Vagina (tissue), 2 donors: ENCODE data around the gene ERC2.

Experiments
- POLR2AphosphoS5 ChIP-seq, 2 donors: sonication (generic); formaldehyde crosslinking; IDR thresholded peaks; one replicate each; pipeline ENCODE4 v1.9.0; 2017; ENCODE audit warnings: antibody characterized with exemption in 2 of 2, mild to moderate bottlenecking in 2 of 2, low read depth in 1 of 2; ENCODE audit not compliant: insufficient read depth in 1 of 2
- TF ChIP-seq, protein P1 (sequence below), 3 experiments: fragments of 450-650 bp in 2 of 3; fragments of 200-600 bp in 1 of 3; sonication (generic) in 1 of 3; IDR thresholded peaks; one replicate each; pipeline ENCODE4 v1.5.1; 2017 to 2019; ENCODE audit warnings: antibody characterized with exemption in 3 of 3, mild to moderate bottlenecking in 2 of 3, moderate library complexity in 2 of 3

DNA sequence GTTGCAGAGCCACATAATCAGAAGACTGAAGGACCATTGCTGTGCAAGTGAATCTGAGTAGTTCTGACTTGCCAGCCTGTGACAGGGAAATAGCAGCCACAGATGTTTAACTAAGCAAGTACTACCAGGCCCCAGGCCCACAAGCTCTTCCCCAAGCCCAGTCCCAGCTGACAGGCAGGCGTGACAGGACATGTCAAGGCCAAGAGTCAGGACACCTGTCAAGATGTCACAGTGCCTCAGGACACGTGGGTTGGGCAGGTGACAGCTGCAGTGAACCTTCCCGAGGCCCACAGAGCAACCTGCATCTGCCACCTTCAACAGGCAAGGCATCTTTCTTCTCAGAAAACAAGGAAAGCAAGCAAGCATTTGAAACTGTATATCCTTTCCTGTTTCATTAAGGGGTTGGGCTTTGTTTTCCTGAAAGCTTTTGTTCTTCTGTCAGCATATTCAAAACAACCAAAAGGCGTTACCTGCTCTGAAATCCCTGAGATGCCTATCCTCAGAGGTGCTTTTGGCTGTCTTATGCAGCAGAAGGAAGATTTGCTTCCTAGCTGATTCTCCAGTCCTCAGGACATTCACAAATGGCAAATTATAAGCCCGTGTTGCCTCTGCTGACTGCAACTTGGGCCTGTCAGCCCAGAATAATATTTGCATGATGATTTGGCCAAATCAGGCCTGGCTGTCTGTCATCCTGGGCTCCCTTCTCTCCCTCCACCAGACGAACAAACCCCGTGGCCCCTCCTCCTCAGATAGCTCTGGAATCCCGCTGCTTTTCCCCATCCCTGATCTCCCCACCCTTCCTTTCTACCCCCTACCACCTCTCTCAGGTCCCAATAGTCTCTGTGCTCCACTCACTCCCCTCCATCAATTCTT lies 809.3 kb downstream of the ERC2 start:
- TF ChIP-seq POLR2AphosphoS5 (IDR thresholded peaks at IDR 0.05; ENCODE audit: insufficient read depth in 1 of 2, low read depth in 1 of 2): no peak
- TF ChIP-seq, protein P1, sequence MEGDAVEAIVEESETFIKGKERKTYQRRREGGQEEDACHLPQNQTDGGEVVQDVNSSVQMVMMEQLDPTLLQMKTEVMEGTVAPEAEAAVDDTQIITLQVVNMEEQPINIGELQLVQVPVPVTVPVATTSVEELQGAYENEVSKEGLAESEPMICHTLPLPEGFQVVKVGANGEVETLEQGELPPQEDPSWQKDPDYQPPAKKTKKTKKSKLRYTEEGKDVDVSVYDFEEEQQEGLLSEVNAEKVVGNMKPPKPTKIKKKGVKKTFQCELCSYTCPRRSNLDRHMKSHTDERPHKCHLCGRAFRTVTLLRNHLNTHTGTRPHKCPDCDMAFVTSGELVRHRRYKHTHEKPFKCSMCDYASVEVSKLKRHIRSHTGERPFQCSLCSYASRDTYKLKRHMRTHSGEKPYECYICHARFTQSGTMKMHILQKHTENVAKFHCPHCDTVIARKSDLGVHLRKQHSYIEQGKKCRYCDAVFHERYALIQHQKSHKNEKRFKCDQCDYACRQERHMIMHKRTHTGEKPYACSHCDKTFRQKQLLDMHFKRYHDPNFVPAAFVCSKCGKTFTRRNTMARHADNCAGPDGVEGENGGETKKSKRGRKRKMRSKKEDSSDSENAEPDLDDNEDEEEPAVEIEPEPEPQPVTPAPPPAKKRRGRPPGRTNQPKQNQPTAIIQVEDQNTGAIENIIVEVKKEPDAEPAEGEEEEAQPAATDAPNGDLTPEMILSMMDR (IDR thresholded peaks at IDR 0.05): no peak
